Mesendoderm (in vitro differentiated cells): Measurements from ENCODE around the gene PUSL1.

ENCODE experiments used
- DNase-seq: peaks from one replicate; pipeline ENCODE4 v3.0.0; 2013
- H2AK5ac ChIP-seq: 2 replicates; pipeline ENCODE4 v1.6.1; 2013; ENCODE audit warnings: low read length, inconsistent platforms
- H2BK120ac ChIP-seq: 2 replicates; pipeline ENCODE4 v1.6.1; 2013; ENCODE audit warnings: low read depth, mild to moderate bottlenecking, low read length, moderate library complexity, mixed read lengths
- H2BK15ac ChIP-seq: replicated peaks from 2 replicates; pipeline ENCODE4 v1.6.1; 2013; ENCODE audit warnings: low read depth, mild to moderate bottlenecking, moderate library complexity
- H2BK5ac ChIP-seq: 2 replicates; pipeline ENCODE4 v1.6.1; 2013; ENCODE audit warnings: low read length, inconsistent platforms
- H3K18ac ChIP-seq: 2 replicates; pipeline ENCODE4 v1.6.1; 2013; ENCODE audit warnings: mild to moderate bottlenecking, low read length, mixed read lengths
- H3K23ac ChIP-seq: one replicate; pipeline ENCODE4 v1.6.1; 2013; ENCODE audit warnings: low read length
- H3K27ac ChIP-seq: 2 replicates; pipeline ENCODE4 v1.5.1; 2013; ENCODE audit warnings: low read depth, mild to moderate bottlenecking, inconsistent platforms, low read length, moderate library complexity
- H3K27me3 ChIP-seq: 2 replicates; pipeline ENCODE4 v1.6.1; 2013; ENCODE audit warnings: low read length, control low read depth, mild to moderate bottlenecking, inconsistent platforms; ENCODE audit not compliant: insufficient read depth, poor library complexity
- H3K36me3 ChIP-seq: 2 replicates; pipeline ENCODE4 v1.6.1; 2013; ENCODE audit warnings: low read length, inconsistent platforms; ENCODE audit not compliant: control insufficient read depth, insufficient read depth
- H3K4ac ChIP-seq: one replicate; pipeline ENCODE4 v1.6.1; 2013; ENCODE audit warnings: low read depth, mild to moderate bottlenecking, low read length, moderate library complexity
- H3K4me1 ChIP-seq: 2 replicates; pipeline ENCODE4 v1.6.1; 2013; ENCODE audit warnings: low read depth, low read length, inconsistent platforms; ENCODE audit not compliant: control insufficient read depth
- H3K4me2 ChIP-seq: 2 replicates; pipeline ENCODE4 v1.6.1; 2013; ENCODE audit warnings: low read length
- H3K4me3 ChIP-seq: 2 replicates; pipeline ENCODE4 v1.5.1; 2013; ENCODE audit warnings: mild to moderate bottlenecking, low read length
- H3K56ac ChIP-seq: one replicate; pipeline ENCODE4 v1.6.1; 2013; ENCODE audit warnings: low read length
- H3K79me1 ChIP-seq: 2 replicates; pipeline ENCODE4 v1.6.1; 2013; ENCODE audit warnings: low read length, inconsistent platforms
- H3K79me2 ChIP-seq: 2 replicates; pipeline ENCODE4 v1.6.1; 2013; ENCODE audit warnings: mild to moderate bottlenecking, low read length; ENCODE audit not compliant: control insufficient read depth, insufficient read depth
- H3K9ac ChIP-seq: 2 replicates; pipeline ENCODE4 v1.6.1; 2013; ENCODE audit warnings: low read length, inconsistent platforms
- H4K5ac ChIP-seq: one replicate; pipeline ENCODE4 v1.6.1; 2013; ENCODE audit warnings: low read length
- H4K8ac ChIP-seq: one replicate; pipeline ENCODE4 v1.6.1; 2013; ENCODE audit warnings: low read depth, mild to moderate bottlenecking, control low read depth, low read length, moderate library complexity
- WGBS: extraction: QIAGEN DNeasy Blood & Tissue Kit; methylation state at CpG from one replicate; pipeline ENCODE4 v1.1.7; 2013; ENCODE audit warnings: low lambda C conversion rate, missing lambda C conversion rate; ENCODE audit not compliant: insufficient coverage; ENCODE audit errors: extremely low coverage; 5-methylcytosine and 5-hydroxymethylcytosine counted together

Gene PUSL1

GRCh38 chr1:1262071-1262470 is 46.3 kb upstream of the PUSL1 start:
- H2BK120ac ChIP-seq = no peak overlapping the region
- peaks cover 10% of the 10 kb centered on the region for H3K79me1 ChIP-seq
- no peak overlapping the region for H4K8ac ChIP-seq
- H3K56ac ChIP-seq = no peak overlapping the region
- H3K9ac ChIP-seq = no peak overlapping the region
- no peak overlapping the region for H3K4me3 ChIP-seq
- no peaks in the 10 kb centered on the region for H3K27me3 ChIP-seq
- no peak overlapping the region for H4K5ac ChIP-seq
- H3K79me2 ChIP-seq = no peaks in the 10 kb centered on the region
- H3K18ac ChIP-seq = no peak overlapping the region
- no peak for DNase-seq
- H2BK5ac ChIP-seq = no peak overlapping the region
- no peak overlapping the region for H3K23ac ChIP-seq
- H3K4ac ChIP-seq = no peak overlapping the region
- no peak overlapping the region for H2AK5ac ChIP-seq
- H3K4me2 ChIP-seq = no peak overlapping the region
- H2BK15ac ChIP-seq = no peak overlapping the region
- H3K36me3 ChIP-seq = peaks cover 14% of the 10 kb centered on the region
- WGBS = no CpG with 5 or more reads among the region's 17 CpGs
- no peaks in the 10 kb centered on the region for H3K4me1 ChIP-seq
- no peak overlapping the region for H3K27ac ChIP-seq

GRCh38 chr1:1262758-1263157 is 45.6 kb upstream of the PUSL1 start:
- Histone ChIP-seq H2AK5ac (no peak overlapping the region), H3K4me3 (no peak overlapping the region), H3K36me3 (peaks cover 14% of the 10 kb centered on the region), H3K18ac (no peak overlapping the region), H2BK120ac (no peak overlapping the region), H3K23ac (no peak overlapping the region), H3K79me2 (no peaks in the 10 kb centered on the region), H3K4ac (no peak overlapping the region), H3K9ac (no peak overlapping the region), H3K4me2 (no peak overlapping the region), H2BK5ac (no peak overlapping the region), H3K27me3 (no peaks in the 10 kb centered on the region), H4K8ac (no peak overlapping the region), H3K27ac (no peak overlapping the region), H3K79me1 (peaks cover 9% of the 10 kb centered on the region), H3K56ac (no peak overlapping the region), H2BK15ac (no peak overlapping the region), H3K4me1 (no peaks in the 10 kb centered on the region), H4K5ac (no peak overlapping the region)
- no peak for DNase-seq
- WGBS = no CpG with 5 or more reads among the region's 8 CpGs

- Histone ChIP-seq H3K9ac (no peak overlapping the region), H2AK5ac (no peak overlapping the region), H3K4me3 (no peak overlapping the region), H3K79me1 (peaks cover 11% of the 10 kb centered on the region), H2BK5ac (no peak overlapping the region), H4K8ac (no peak overlapping the region), H2BK120ac (no peak overlapping the region), H3K23ac (no peak overlapping the region), H3K4me2 (no peak overlapping the region), H3K36me3 (peaks cover 14% of the 10 kb centered on the region), H3K4me1 (no peaks in the 10 kb centered on the region), H3K4ac (no peak overlapping the region), H3K27me3 (no peaks in the 10 kb centered on the region), H3K27ac (no peak overlapping the region), H3K56ac (no peak overlapping the region), H3K18ac (no peak overlapping the region), H3K79me2 (peaks cover 4% of the 10 kb centered on the region), H2BK15ac (no peak overlapping the region), H4K5ac (no peak overlapping the region)
- WGBS = no CpG with 5 or more reads among the region's 9 CpGs
- DNase-seq = no peak
Measured at GRCh38 chr1:1264026-1264425, 44.4 kb upstream of the PUSL1 start.

DNA sequence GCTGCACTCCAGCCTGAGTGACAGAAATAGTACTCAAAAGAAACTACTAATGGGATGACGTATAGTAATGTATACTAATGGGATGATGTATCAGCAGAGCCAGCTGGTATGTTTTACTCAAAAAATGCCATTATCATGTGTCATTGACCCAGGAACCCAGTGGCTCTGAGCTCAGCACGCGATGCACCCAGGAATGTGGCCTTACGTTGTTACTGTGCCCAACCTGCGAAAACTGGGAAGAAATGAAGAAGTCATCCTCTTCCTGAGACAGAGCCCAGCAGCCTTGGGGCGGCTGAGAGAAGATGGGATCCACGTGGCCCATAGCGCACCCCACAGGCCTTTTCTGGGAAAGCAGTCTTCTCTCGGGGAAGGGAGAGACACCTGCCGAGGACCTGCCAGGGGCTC is 43.5 kb upstream of the PUSL1 start:
- no CpG with 5 or more reads among the region's 10 CpGs for WGBS
- no peak overlapping the region for H3K9ac ChIP-seq
- no peak overlapping the region for H3K4ac ChIP-seq
- H3K27ac ChIP-seq = no peak overlapping the region
- no peak overlapping the region for H3K18ac ChIP-seq
- H2BK120ac ChIP-seq = no peak overlapping the region
- H4K8ac ChIP-seq = no peak overlapping the region
- H2AK5ac ChIP-seq = no peak overlapping the region
- H3K23ac ChIP-seq = no peak overlapping the region
- peaks cover 12% of the 10 kb centered on the region for H3K79me1 ChIP-seq
- no peak overlapping the region for H3K56ac ChIP-seq
- H3K36me3 ChIP-seq = peaks cover 12% of the 10 kb centered on the region
- no peak overlapping the region for H4K5ac ChIP-seq
- H3K4me2 ChIP-seq = no peak overlapping the region
- no peaks in the 10 kb centered on the region for H3K4me1 ChIP-seq
- no peak overlapping the region for H2BK15ac ChIP-seq
- peak; percentile 65 for DNase-seq
- no peak overlapping the region for H3K4me3 ChIP-seq
- no peak overlapping the region for H2BK5ac ChIP-seq
- H3K79me2 ChIP-seq = peaks cover 8% of the 10 kb centered on the region
- no peaks in the 10 kb centered on the region for H3K27me3 ChIP-seq

- no peak overlapping the region for H2BK15ac ChIP-seq
- no peak overlapping the region for H3K27ac ChIP-seq
- H4K8ac ChIP-seq = no peak overlapping the region
- peaks cover 33% of the 10 kb centered on the region for H3K79me1 ChIP-seq
- H3K23ac ChIP-seq = no peak overlapping the region
- no peak overlapping the region for H3K18ac ChIP-seq
- H3K4me1 ChIP-seq = peaks cover 5% of the 10 kb centered on the region
- H3K4me2 ChIP-seq = no peak overlapping the region
- H3K36me3 ChIP-seq = peaks cover 4% of the 10 kb centered on the region
- H3K27me3 ChIP-seq = no peaks in the 10 kb centered on the region
- DNase-seq = no peak
- H3K4me3 ChIP-seq = no peak overlapping the region
- H3K56ac ChIP-seq = no peak overlapping the region
- H3K79me2 ChIP-seq = peaks cover 34% of the 10 kb centered on the region
- H2BK120ac ChIP-seq = no peak overlapping the region
- no peak overlapping the region for H2AK5ac ChIP-seq
- no peak overlapping the region for H2BK5ac ChIP-seq
- H3K9ac ChIP-seq = no peak overlapping the region
- no CpG with 5 or more reads among the region's 39 CpGs for WGBS
- no peak overlapping the region for H4K5ac ChIP-seq
- H3K4ac ChIP-seq = no peak overlapping the region
Measured at GRCh38 chr1:1267488-1268283, 40.7 kb upstream of the PUSL1 start.

GRCh38 chr1:1268284-1268682 is 40.1 kb upstream of the PUSL1 start:
- H3K4ac ChIP-seq = no peak overlapping the region
- H3K4me2 ChIP-seq = no peak overlapping the region
- H3K9ac ChIP-seq = no peak overlapping the region
- H3K4me1 ChIP-seq = peaks cover 5% of the 10 kb centered on the region
- H2BK15ac ChIP-seq = no peak overlapping the region
- H3K4me3 ChIP-seq = no peak overlapping the region
- H3K27me3 ChIP-seq = no peaks in the 10 kb centered on the region
- no peak overlapping the region for H4K5ac ChIP-seq
- peaks cover 40% of the 10 kb centered on the region for H3K79me2 ChIP-seq
- DNase-seq = no peak
- H2BK120ac ChIP-seq = no peak overlapping the region
- WGBS = no CpG with 5 or more reads among the region's 13 CpGs
- H3K56ac ChIP-seq = no peak overlapping the region
- no peak overlapping the region for H4K8ac ChIP-seq
- H2AK5ac ChIP-seq = no peak overlapping the region
- H3K27ac ChIP-seq = no peak overlapping the region
- no peak overlapping the region for H2BK5ac ChIP-seq
- H3K79me1 ChIP-seq = peaks cover 36% of the 10 kb centered on the region
- no peak overlapping the region for H3K23ac ChIP-seq
- peaks cover 1% of the 10 kb centered on the region for H3K36me3 ChIP-seq
- no peak overlapping the region for H3K18ac ChIP-seq
